H54 (cell line): Measurements from ENCODE around the gene FAM53B.

ENCODE experiments used
- DNase-seq: peaks from one replicate; pipeline ENCODE4 v3.0.0; 2011; ENCODE audit warnings: low spot score, mixed read lengths; ENCODE audit not compliant: insufficient read length
- FAIRE-seq: peaks from 3 replicates; lab custom pipeline; 2011; peaks lifted over from hg19 to GRCh38; lab: Jason Lieb, UNC
- POLR2A ChIP-seq: IDR thresholded peaks from 2 replicates; pipeline ENCODE4 v1.6.1; 2011; ENCODE audit warnings: low read depth, mild to moderate bottlenecking, low read length

Gene FAM53B

DNA sequence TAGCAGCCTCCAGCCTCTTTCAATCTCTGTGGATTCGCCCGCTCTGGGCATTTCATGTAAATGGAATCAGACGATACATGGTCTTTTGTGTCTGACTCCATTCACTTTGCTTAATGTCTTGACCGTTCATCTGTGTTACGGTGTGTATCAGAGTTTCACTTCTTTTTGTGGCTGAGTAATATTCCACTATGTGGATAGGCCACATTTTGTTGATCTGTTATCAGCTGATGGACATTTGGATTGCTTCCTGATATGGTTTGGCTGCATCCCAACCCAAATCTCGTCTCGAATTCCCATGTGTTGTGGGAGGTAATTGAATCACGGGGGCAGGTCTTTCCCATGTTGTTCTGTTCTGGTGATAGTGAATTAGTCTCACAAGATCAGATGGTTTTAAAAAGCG is 173.5 kb downstream of the FAM53B start:
- FAIRE-seq (no peak), DNase-seq (no peak)
- TF ChIP-seq POLR2A: no peak

DNA sequence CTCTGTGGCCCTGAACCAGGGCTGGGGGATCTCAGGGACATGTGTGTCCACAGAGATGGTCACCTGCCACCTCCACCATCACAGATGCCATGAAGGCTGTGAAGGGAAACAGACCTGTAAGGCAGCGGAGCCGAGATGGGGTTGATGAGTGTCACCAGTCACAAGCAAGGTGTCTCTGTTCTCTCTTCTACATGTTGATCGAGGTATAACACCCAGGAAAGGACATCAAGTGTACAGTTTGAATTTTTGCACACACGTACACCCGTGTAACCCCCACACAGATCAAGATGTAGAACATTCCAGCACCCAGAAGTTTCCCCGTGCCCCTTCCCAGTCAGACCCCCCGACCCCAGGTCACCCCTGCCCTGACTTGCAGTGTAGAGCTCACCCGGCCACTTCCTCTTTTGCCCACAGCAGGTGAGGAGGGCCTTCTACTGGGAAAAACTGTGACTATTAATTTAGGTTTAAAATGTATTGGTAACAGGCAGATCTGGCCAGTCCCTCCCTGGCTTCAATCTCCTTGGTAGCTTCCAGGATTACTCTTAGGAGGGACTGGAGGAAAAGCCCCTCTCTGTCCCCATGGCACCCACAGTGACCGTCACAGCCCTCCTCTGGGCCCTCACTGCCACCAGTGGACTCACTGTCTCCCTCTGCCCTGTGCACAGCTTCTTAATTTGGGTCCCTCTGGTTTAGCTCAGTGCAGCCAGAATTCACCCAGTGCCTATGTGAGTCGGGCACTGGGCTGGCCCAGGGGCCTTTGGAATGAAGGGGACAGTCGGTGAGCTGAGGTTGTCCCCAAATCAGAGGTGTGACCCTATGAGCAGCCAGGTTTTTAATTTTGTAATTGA is 174.3 kb downstream of the FAM53B start:
- FAIRE-seq (no peak), DNase-seq (no peak)
- no peak for TF ChIP-seq POLR2A
